Measurements from ENCODE around the gene OR8U1.
"Not testable (repeated sequence)": the region's sequence is repeated elsewhere in the genome, so short reads cannot be mapped to it uniquely, and the experiment has no call there.

OR8U1 gene
- total RNA-seq: 0 reads per million in 4 donors

- DNase-seq: no peak
Measured at GRCh38 chr11:56375324-56375723, at the start of gene OR8U1. Gene OR8U1 (plus strand): TSS chr11:56375624. CDS start chr11:56375624, 0 bp downstream.

- DNase-seq: no peak
Measured at GRCh38 chr11:56331861-56332491, 43.4 kb upstream of the OR8U1 start.

GRCh38 chr11:56333156-56333555 is 42.3 kb upstream of the OR8U1 start:
- DNase-seq: no peak

GRCh38 chr11:56340289-56340688 is 35.1 kb upstream of the OR8U1 start:
- no peak for DNase-seq

- DNase-seq: no peak
Measured at GRCh38 chr11:56345739-56346138, 29.7 kb upstream of the OR8U1 start, which contains the start of gene OR8K1. Gene OR8K1 (plus strand): TSS chr11:56346039. CDS start chr11:56346039, 0 bp downstream.

GRCh38 chr11:56353991-56354390 is 21.4 kb upstream of the OR8U1 start, which contains the start of gene OR8J1:
Gene OR8J1 (plus strand): TSS chr11:56354291. CDS start chr11:56360247, 5,956 bp downstream.
- DNase-seq: no peak

- DNase-seq: no peak
Measured at GRCh38 chr11:56380120-56380519, 4.7 kb downstream of the OR8U1 start.

GRCh38 chr11:56394381-56394780 is 19.0 kb downstream of the OR8U1 start:
- DNase-seq: no peak

GRCh38 chr11:56396047-56396446 is 20.6 kb downstream of the OR8U1 start:
- DNase-seq: no peak

- DNase-seq: not testable (repeated sequence)
Measured at GRCh38 chr11:56401858-56402461, 26.5 kb downstream of the OR8U1 start.

GRCh38 chr11:56404393-56404792 is 29.0 kb downstream of the OR8U1 start:
- DNase-seq: no peak

GRCh38 chr11:56410801-56411200 is 35.4 kb downstream of the OR8U1 start:
- DNase-seq: no peak

- DNase-seq: no peak
Measured at GRCh38 chr11:56412396-56412795, 37.0 kb downstream of the OR8U1 start, which contains the start of gene OR5AL1. Gene OR5AL1 (plus strand): TSS chr11:56412696.

Data from T-helper 1 cell (primary cell).